Urinary bladder (tissue), 4 donors: ENCODE results near the gene HOXA7. TPM values are rescaled to one million over a fixed set of nuclear protein-coding genes. Genes with fewer than 3 reads are reported as not detected.

ENCODE experiments used
- DNase-seq: peaks from one replicate; pipeline ENCODE4 v3.0.0-alpha.2; 2015; ENCODE audit errors: extremely low spot score
- H3K27ac ChIP-seq: one replicate; pipeline ENCODE4 v1.5.1; 2013; ENCODE audit warnings: low read depth, mild to moderate bottlenecking, moderate library complexity
- H3K36me3 ChIP-seq: one replicate; pipeline ENCODE4 v1.6.1; 2013; ENCODE audit warnings: mild to moderate bottlenecking, moderate library complexity; ENCODE audit not compliant: insufficient read depth
- H3K4me1 ChIP-seq: one replicate; pipeline ENCODE4 v1.6.1; 2013; ENCODE audit warnings: mild to moderate bottlenecking, moderate library complexity; ENCODE audit not compliant: insufficient read depth
- H3K4me3 ChIP-seq: one replicate; pipeline ENCODE4 v1.5.1; 2013; ENCODE audit warnings: low read depth, low read length
- WGBS: extraction: QIAGEN DNeasy Blood & Tissue Kit; methylation state at CpG from one replicate; pipeline ENCODE4 v1.1.7; 2013; 5-methylcytosine and 5-hydroxymethylcytosine counted together
- polyA plus RNA-seq: library from polyadenylated mRNA; stranded (reverse); fragments of 200-250 nt; gene quantifications from one replicate; pipeline ENCODE4 v1.2.3, GENCODE V29; 2013
- total RNA-seq: library from RNA; depleted of rRNA; stranded (reverse); fragments of >200 nt; gene quantifications from one replicate; pipeline ENCODE4 v1.2.3, GENCODE V29; 2014
- donor health status: healthy with polysubstance abuse.
- donor health status: healthy.

HOXA7 gene
- total and polyA plus RNA-seq, 2 donors, result 3.7 to 14.2 TPM

DNA sequence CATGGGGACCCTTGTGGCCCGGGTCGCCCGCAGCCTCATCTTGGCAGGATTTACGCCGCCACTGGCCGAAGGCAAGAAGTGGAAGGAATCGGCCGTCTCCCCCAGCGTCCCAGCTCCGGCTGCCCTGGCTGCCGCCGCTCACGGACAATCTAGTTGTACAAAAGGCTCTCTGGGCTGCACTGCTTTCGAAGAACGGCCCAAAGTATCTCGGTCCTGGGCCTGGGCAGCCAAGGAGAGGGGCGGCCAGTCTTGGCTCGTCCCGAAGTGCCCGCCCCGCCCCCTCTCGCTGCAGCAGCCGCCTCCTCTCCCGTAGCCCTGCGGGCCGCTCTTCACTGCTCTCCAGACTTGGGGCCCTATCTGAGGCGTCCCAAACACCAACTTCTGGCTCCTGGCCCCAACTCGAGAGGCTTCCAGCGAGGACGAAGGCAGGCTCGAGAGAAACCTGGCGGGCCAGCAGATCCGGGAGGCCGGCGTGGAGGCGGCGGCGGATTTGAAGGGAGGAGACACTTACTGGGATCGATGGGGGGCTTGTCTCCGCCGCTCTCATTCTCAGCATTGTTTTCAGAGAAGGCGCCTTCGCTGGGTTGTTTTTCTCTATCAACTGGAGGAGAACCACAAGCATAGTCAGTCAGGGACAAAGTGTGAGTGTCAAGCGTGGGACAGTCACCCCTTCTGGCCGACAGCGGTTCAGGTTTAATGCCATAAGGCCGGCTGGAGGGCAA, 8.1 kb upstream of the HOXA7 start:
- no peaks in the 10 kb centered on the region for H3K4me1 ChIP-seq
- no peaks in the 10 kb centered on the region for H3K36me3 ChIP-seq
- peak overlapping the region; percentile 74 for H3K4me3 ChIP-seq
- DNase-seq, result no peak
- WGBS, result 8% methylated on average over 47 of the region's 47 CpGs
- peak overlapping the region; percentile 84 for H3K27ac ChIP-seq

DNA sequence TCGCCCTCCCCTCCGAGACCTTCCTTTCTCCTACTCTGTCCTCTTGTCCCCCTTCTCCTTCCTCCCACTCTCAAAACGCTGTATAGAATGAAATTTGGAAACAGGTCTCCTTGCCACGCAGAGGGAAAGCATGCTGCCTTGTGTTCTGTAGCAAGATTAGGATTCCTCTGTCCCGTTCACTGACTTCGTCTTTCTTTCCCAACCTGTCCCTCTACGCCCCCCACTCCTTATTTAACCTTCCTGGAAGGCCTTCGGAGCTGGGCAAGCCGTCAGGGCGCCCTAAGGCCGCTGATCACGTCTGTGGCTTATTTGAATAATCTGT, 7.5 kb upstream of the HOXA7 start:
- Histone ChIP-seq H3K4me1 (no peaks in the 10 kb centered on the region), H3K27ac (no peak overlapping the region), H3K36me3 (no peaks in the 10 kb centered on the region), H3K4me3 (peak overlapping the region; percentile 74)
- no peak for DNase-seq
- 19% methylated on average over 12 of the region's 12 CpGs for WGBS

- Histone ChIP-seq H3K4me3 (peak overlapping the region; percentile 74), H3K4me1 (no peaks in the 10 kb centered on the region), H3K27ac (no peak overlapping the region), H3K36me3 (no peaks in the 10 kb centered on the region)
- 37% methylated on average over 24 of the region's 24 CpGs for WGBS
- DNase-seq, result no peak
Measured at GRCh38 chr7:27163288-27164044, 7.0 kb upstream of the HOXA7 start.

- Histone ChIP-seq H3K4me1 (no peaks in the 10 kb centered on the region), H3K36me3 (no peaks in the 10 kb centered on the region), H3K27ac (no peak overlapping the region), H3K4me3 (peak overlapping the region; percentile 74)
- DNase-seq, result no peak
- whole genome bisulfite sequencing, result 52% methylated on average over 7 of the region's 7 CpGs
Measured at GRCh38 chr7:27162561-27163287, 6.2 kb upstream of the HOXA7 start.

DNA sequence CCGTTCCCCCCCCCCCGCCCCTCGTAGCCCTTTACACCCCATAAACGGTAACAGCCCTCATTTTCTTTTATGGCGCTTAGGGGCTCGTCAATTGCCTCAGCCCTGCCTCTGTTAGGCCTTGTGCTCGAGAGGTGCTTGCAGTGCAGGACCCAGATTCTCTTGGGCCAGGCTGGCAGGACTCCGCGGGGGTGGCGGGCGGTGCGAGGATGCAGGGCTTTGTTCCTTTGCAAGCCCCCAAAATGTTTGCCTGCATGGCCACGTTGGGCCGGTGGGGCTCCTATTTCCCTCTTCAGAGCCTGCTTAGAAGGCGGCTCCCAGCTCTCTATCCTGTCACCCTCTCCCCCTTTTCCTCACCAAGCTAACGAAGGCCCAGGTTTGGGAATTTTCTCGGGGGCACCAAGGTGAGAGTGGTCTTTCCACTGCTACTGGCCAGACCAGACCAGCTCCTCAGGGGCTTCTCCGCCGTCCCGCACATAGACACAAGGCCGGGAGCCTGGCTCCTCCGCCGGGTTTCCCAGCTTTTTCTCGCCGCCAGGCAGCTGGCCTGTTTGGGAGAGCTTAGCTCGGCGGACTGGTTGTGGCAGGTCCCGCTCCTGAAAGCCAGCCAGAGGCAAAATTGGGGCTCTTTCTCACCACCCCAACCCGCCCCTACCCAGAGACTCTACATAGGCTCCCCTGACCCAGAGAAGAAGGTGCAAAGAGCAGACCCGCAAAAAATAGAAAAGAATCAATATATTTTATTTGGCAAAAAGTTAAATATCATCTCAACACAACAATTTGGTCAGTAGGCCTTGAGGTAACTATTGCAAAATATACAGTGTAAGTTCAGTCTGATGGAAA, 5.5 kb upstream of the HOXA7 start:
- 43% methylated on average over 30 of the region's 30 CpGs for WGBS
- Histone ChIP-seq H3K36me3 (no peaks in the 10 kb centered on the region), H3K4me3 (peak overlapping the region; percentile 60), H3K4me1 (no peaks in the 10 kb centered on the region), H3K27ac (peak overlapping the region; percentile 62)
- no peak for DNase-seq

DNA sequence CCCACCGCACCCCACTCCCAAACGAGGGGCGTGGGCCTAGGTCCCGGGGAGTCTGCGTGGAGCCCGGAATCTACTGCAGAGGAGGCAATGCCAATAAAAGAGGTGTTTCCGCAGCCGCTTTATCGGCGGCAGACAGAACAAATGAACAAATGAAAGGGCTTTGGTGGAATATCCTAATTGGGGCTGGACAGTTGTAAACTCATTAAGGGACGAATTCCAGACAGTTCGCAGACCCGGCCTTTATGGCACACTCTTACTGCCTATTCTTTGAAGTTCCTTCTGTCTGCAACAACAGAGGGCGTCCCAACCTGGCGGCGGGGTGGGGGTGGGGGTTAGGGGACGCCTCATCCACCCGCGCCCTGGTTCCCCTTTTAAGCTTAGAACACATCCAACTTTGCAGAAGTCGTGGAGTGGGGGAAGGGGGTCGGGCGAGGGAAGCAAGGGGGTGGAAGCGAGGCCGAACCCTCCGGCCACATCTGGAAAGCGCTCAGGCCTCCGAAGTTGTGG, 4.8 kb upstream of the HOXA7 start:
- H3K36me3 ChIP-seq, result no peaks in the 10 kb centered on the region
- no peak for DNase-seq
- 8% methylated on average over 27 of the region's 27 CpGs for WGBS

GRCh38 chr7:27160546-27161213, 4.2 kb upstream of the HOXA7 start:
- Histone ChIP-seq H3K36me3 (no peaks in the 10 kb centered on the region), H3K4me1 (no peaks in the 10 kb centered on the region), H3K27ac (peak overlapping the region; percentile 56), H3K4me3 (peak overlapping the region; percentile 60)
- WGBS, result 4% methylated on average over 54 of the region's 54 CpGs
- DNase-seq, result no peak

More for the DNA sequence above, 4.8 kb upstream of the HOXA7 start:
- no peaks in the 10 kb centered on the region for H3K4me1 ChIP-seq
- no peak overlapping the region for H3K27ac ChIP-seq
- peak overlapping the region; percentile 60 for H3K4me3 ChIP-seq

- Histone ChIP-seq H3K4me3 (peak overlapping the region; percentile 60), H3K4me1 (no peaks in the 10 kb centered on the region), H3K27ac (peak overlapping the region; percentile 56), H3K36me3 (no peaks in the 10 kb centered on the region)
- 77% methylated on average over 23 of the region's 23 CpGs for WGBS
- no peak for DNase-seq
Measured at GRCh38 chr7:27160145-27160545, 3.7 kb upstream of the HOXA7 start.

DNA sequence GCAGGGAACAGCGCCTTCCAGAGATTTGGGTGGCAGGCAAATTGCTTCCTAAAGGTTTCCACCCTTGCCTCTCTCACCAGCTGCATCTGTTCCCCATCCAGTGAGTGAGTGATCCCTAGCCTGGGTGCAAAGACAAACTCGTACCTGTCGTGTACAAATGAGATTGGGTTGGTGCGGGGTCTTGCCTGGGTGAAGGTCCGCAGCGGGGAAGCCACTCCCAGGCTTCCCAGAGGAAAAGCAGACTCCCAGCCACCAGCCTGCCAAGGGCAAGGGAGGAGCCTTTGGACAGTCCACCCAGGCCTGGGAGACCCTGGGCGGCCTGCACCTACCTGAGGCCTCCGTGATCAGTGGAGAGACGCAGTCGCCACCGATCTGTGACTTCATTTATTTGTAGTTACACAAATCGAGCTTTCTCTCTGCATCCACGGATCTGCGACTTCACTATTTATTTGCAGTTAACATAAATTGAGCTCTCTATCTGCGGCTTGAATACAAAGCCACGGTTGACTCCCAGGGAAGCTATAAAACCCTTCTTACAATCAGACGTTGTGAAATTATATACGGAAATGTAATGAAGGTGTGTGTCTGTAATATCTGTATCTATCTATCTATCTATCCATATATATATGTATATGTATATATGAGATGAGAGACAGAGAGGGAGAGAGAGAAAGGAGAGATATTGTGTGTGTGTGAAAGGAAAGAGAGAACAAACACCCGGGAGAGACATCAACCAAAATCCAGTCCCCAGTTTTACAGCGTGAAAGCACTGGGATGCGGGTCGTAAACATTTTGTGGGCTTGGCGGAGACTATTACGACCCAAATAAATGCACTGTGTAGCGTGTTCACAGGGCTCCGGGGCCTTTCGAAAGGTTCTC, 3.0 kb upstream of the HOXA7 start:
- no peaks in the 10 kb centered on the region for H3K36me3 ChIP-seq
- H3K27ac ChIP-seq, result no peak overlapping the region
- H3K4me1 ChIP-seq, result no peaks in the 10 kb centered on the region
- H3K4me3 ChIP-seq, result no peak overlapping the region
- DNase-seq, result no peak
- 87% methylated on average over 27 of the region's 27 CpGs for WGBS

DNA sequence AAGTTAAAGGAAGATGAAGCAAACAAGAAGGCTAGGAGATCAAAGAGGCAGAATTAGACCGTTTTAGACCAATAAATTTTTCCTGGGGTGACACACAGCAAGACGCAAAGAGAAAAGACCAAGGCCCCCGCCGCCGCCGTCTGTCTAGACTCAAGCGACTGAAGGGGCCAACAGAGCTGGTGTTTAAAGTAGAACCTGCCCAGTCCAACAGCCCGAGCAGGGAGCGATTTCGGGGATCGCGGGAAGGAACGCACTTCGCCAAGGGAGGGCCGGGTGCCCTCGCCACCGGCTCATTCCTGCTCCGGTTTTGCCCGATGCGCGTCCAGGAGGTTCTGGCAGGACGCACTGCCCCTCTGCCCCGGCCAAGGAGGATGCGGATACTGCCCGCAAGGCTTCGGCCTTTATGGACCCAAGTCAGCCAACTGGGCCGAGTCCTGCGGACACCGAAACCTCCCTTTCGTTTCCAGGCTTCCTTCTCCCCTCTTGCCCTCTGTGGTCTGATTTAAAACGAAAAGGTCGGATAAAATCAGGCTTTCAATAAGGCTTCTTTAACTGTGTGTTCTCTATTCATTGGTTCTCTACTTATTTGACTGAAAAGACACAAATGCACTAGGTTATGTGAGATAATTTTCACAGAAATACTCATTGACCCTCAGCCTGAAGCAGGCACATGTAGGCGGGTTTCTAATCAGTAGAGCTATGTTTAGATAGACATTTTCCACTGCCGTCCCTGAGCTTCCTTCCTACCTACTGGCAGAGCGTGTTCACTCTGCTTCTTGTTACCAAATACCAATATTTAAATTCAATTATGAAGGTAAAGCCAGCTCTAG, 2.2 kb upstream of the HOXA7 start:
- H3K4me1 ChIP-seq, result no peaks in the 10 kb centered on the region

GRCh38 chr7:27157702-27158431, 1.4 kb upstream of the HOXA7 start:
- DNase-seq, result no peak

More for the DNA sequence above, 2.2 kb upstream of the HOXA7 start:
- H3K27ac ChIP-seq, result no peak overlapping the region
- H3K36me3 ChIP-seq, result no peaks in the 10 kb centered on the region
- 88% methylated on average over 35 of the region's 35 CpGs for WGBS
- no peak overlapping the region for H3K4me3 ChIP-seq
- no peak for DNase-seq

More at GRCh38 chr7:27157702-27158431, 1.4 kb upstream of the HOXA7 start:
- Histone ChIP-seq H3K27ac (no peak overlapping the region), H3K4me1 (no peaks in the 10 kb centered on the region), H3K36me3 (no peaks in the 10 kb centered on the region), H3K4me3 (no peak overlapping the region)
- WGBS, result 82% methylated on average over 30 of the region's 30 CpGs
